HCT116 (cell line): Measurements from ENCODE around the gene PLEKHN1. TPM values are rescaled to one million over a fixed set of nuclear protein-coding genes. Genes with fewer than 3 reads are reported as not detected.

Experiments
- ATAC-seq: fragments of 200-7000 bp; cut with Tn5 transposase; 2 replicates; pipeline ENCODE4 v1.9.1; 2020; ENCODE audit warnings: mild to moderate bottlenecking, moderate library complexity
- BruUV-seq: library from RNA; stranded (reverse); fragments of 400-500 nt; replicated peaks from 2 replicates; lab custom pipeline; 2021; lab: Mats Ljungman, UMichigan
- CTCF ChIA-PET: fragments of 300-600 bp; sonication (Branson Sonifier 250); formaldehyde crosslinking; loops from one replicate; lab custom pipeline; 2021; ENCODE audit warnings: antibody characterized with exemption; lab: Charles Lee
- POLR2A ChIA-PET: fragments of 300-600, 350-600 bp; sonication (Branson Sonifier 250); formaldehyde crosslinking; loops from one replicate; lab custom pipeline; 2021; ENCODE audit warnings: antibody characterized with exemption; lab: Charles Lee
- RAD21 ChIA-PET, 2 experiments: fragments of 300-600 bp; sonication (Branson Sonifier 250); formaldehyde crosslinking; loops; one replicate each; lab custom pipeline; 2023; ENCODE audit warnings: low total read pairs in 2 of 2; ENCODE audit not compliant: uncharacterized antibody in 2 of 2, unreplicated experiment in 2 of 2, low non-redundant PET in 1 of 2; lab: Charles Lee
- DNase-seq: peaks from one replicate; pipeline ENCODE4 v3.0.0-alpha.2; 2010; ENCODE audit warnings: low read depth, low spot score
- H2AFZ ChIP-seq: fragments of 200-600 bp; shearing (Covaris generic), sonication (generic); 2 replicates; pipeline ENCODE4 v1.6.1; 2017; ENCODE audit warnings: low read depth, mixed run types, mixed read lengths, antibody characterized with exemption, low read length; ENCODE audit not compliant: poor library complexity, severe bottlenecking
- H3K27ac ChIP-seq: 2 replicates; pipeline ENCODE4 v1.5.1; 2012; ENCODE audit warnings: low read depth, low read length
- H3K27me3 ChIP-seq: fragments of 200-600 bp; sonication (generic); 2 replicates; pipeline ENCODE4 v1.6.1; 2016; ENCODE audit warnings: mixed run types, low read length, mixed read lengths; ENCODE audit not compliant: insufficient read depth
- H3K36me3 ChIP-seq, 2 experiments: fragments of 200-500 bp in 1 of 2; fragments of 200-600 bp in 1 of 2; sonication (Bioruptor generic) in 1 of 2; sonication (generic) in 1 of 2; 2 replicates each; pipeline versions ENCODE4 v1.5.1 to v1.6.1; 2014 to 2016; ENCODE audit warnings: low read length in 2 of 2, inconsistent platforms in 1 of 2, mixed read lengths in 1 of 2, mixed run types in 1 of 2; ENCODE audit not compliant: insufficient read depth in 2 of 2, control insufficient read depth in 1 of 2
- H3K4me1 ChIP-seq, 2 experiments: fragments of 200-600 bp in 1 of 2; sonication (generic) in 1 of 2; 2 replicates each; pipeline versions ENCODE4 v1.5.1 to v1.6.1; 2012 to 2017; ENCODE audit warnings: low read length in 2 of 2, inconsistent platforms in 1 of 2, mild to moderate bottlenecking in 1 of 2, mixed read lengths in 1 of 2, mixed run types in 1 of 2, moderate library complexity in 1 of 2; ENCODE audit not compliant: insufficient read depth in 2 of 2, control insufficient read depth in 1 of 2
- H3K4me2 ChIP-seq: fragments of 200-600 bp; sonication (generic); 2 replicates; pipeline ENCODE4 v1.6.1; 2017; ENCODE audit warnings: mixed run types, low read length, mixed read lengths
- H3K4me3 ChIP-seq, 2 experiments: fragments of 200-600 bp in 1 of 2; sonication (generic) in 1 of 2; replicated peaks in 1 of 2; 2 replicates each; pipeline ENCODE4 v1.5.1; 2011 to 2016; ENCODE audit warnings: low read length in 2 of 2, control low read depth in 1 of 2, low read depth in 1 of 2, mild to moderate bottlenecking in 1 of 2, mixed read lengths in 1 of 2, mixed run types in 1 of 2
- H3K79me2 ChIP-seq: fragments of 200-600 bp; sonication (generic); 2 replicates; pipeline ENCODE4 v1.6.1; 2017; ENCODE audit warnings: mild to moderate bottlenecking, mixed run types, low read length, moderate library complexity, mixed read lengths; ENCODE audit not compliant: insufficient read depth
- H3K9ac ChIP-seq: fragments of 200-600 bp; sonication (generic); 2 replicates; pipeline ENCODE4 v1.6.1; 2016; ENCODE audit warnings: low read length, mixed read lengths
- H3K9me2 ChIP-seq: fragments of 200-600 bp; sonication (generic), shearing (Covaris generic); 2 replicates; pipeline ENCODE4 v1.6.1; 2017; ENCODE audit warnings: mixed run types, mild to moderate bottlenecking, moderate library complexity; ENCODE audit not compliant: insufficient read depth
- H3K9me3 ChIP-seq, 2 experiments: fragments of 200-500 bp in 1 of 2; fragments of 200-600 bp in 1 of 2; sonication (Bioruptor generic) in 1 of 2; sonication (generic) in 1 of 2; 2 replicates each; pipeline ENCODE4 v1.6.1; 2014 to 2017; ENCODE audit warnings: low read length in 2 of 2, mixed read lengths in 2 of 2, inconsistent platforms in 1 of 2, low read depth in 1 of 2, mild to moderate bottlenecking in 1 of 2, mixed run types in 1 of 2, moderate library complexity in 1 of 2; ENCODE audit not compliant: control insufficient read depth in 1 of 2, insufficient read depth in 1 of 2
- H4K20me1 ChIP-seq: fragments of 200-600 bp; sonication (generic), shearing (Covaris generic); 2 replicates; pipeline ENCODE4 v1.6.1; 2017; ENCODE audit warnings: mixed run types, mild to moderate bottlenecking, moderate library complexity; ENCODE audit not compliant: insufficient read depth
- CBX3 ChIP-seq: IDR thresholded peaks from 2 replicates; pipeline ENCODE4 v1.6.1; 2012; ENCODE audit warnings: low read depth
- CEBPB ChIP-seq: IDR thresholded peaks from 2 replicates; pipeline ENCODE4 v1.6.1; 2012; ENCODE audit warnings: low read depth
- EGR1 ChIP-seq: IDR thresholded peaks from 2 replicates; pipeline ENCODE4 v1.6.1; 2012; ENCODE audit warnings: low read depth
- ELF1 ChIP-seq: IDR thresholded peaks from 2 replicates; pipeline ENCODE4 v1.6.1; 2012; ENCODE audit warnings: low read depth, borderline replicate concordance
- EZH2 ChIP-seq: fragments of 200-600 bp; sonication (generic); IDR thresholded peaks from 2 replicates; pipeline ENCODE4 v1.6.1; 2017; ENCODE audit warnings: antibody characterized with exemption, mixed run types
- EZH2phosphoT487 ChIP-seq: fragments of 200-600 bp; IDR thresholded peaks from 2 replicates; pipeline ENCODE4 v1.6.1; 2018; ENCODE audit warnings: antibody characterized with exemption, borderline replicate concordance
- JUND ChIP-seq: IDR thresholded peaks from 2 replicates; pipeline ENCODE4 v1.6.1; 2012
- POLR2A ChIP-seq: IDR thresholded peaks from 2 replicates; pipeline ENCODE4 v1.7.0; 2011; ENCODE audit warnings: borderline replicate concordance; ENCODE audit not compliant: insufficient read depth, insufficient read length; ENCODE audit errors: extremely low read depth
- RAD21 ChIP-seq: IDR thresholded peaks from 2 replicates; pipeline ENCODE4 v1.6.1; 2012; ENCODE audit warnings: low read depth, mild to moderate bottlenecking
- SIN3A ChIP-seq: IDR thresholded peaks from 2 replicates; pipeline ENCODE4 v1.6.1; 2012; ENCODE audit warnings: low read depth
- SP1 ChIP-seq: IDR thresholded peaks from 2 replicates; pipeline ENCODE4 v1.6.1; 2012; ENCODE audit warnings: low read depth
- SRF ChIP-seq: IDR thresholded peaks from 2 replicates; pipeline ENCODE4 v1.6.1; 2012; ENCODE audit warnings: low read depth
- YY1 ChIP-seq: IDR thresholded peaks from 2 replicates; pipeline ENCODE4 v1.6.1; 2011; ENCODE audit warnings: low read length, low read depth, moderate library complexity, mild to moderate bottlenecking; ENCODE audit not compliant: insufficient replicate concordance; ENCODE audit errors: extremely low read depth
- ZFX ChIP-seq: fragments of 450-650 bp; IDR thresholded peaks from 2 replicates; pipeline ENCODE4 v1.6.1; 2017
- intact Hi-C: fragments of 100-400 bp; cut with micrococcal nuclease; formaldehyde crosslinking; loops from 2 replicates; pipeline ENCODE4 v1.10.0; 2022
- total RNA-seq: library from RNA; stranded (reverse); gene quantifications from one replicate; pipeline ENCODE4 v1.2.1, GENCODE V29; 2021; ENCODE audit not compliant: unreplicated experiment
- TF ChIP-seq, protein P1 (sequence below): IDR thresholded peaks from 2 replicates; pipeline ENCODE4 v1.6.1; 2012
- TF ChIP-seq, protein P2 (sequence below): IDR thresholded peaks from 2 replicates; pipeline ENCODE4 v1.6.1; 2011; ENCODE audit warnings: mild to moderate bottlenecking, low read length, moderate library complexity; ENCODE audit not compliant: insufficient replicate concordance; ENCODE audit errors: extremely low read depth
- TF ChIP-seq, protein P3 (sequence below): IDR thresholded peaks from 2 replicates; pipeline ENCODE4 v1.6.1; 2012
- TF ChIP-seq, protein P4 (sequence below), 3 experiments: fragments of 200-600 bp in 1 of 3; sonication (generic) in 1 of 3; IDR thresholded peaks in 2 of 3; conservative IDR thresholded peaks in 1 of 3; 2 replicates each; pipeline ENCODE4 v1.5.1; 2012 to 2017; ENCODE audit warnings: low read depth in 2 of 3, low read length in 2 of 3, antibody characterized with exemption in 1 of 3, borderline replicate concordance in 1 of 3, control low read depth in 1 of 3, mild to moderate bottlenecking in 1 of 3, mixed read lengths in 1 of 3, mixed run types in 1 of 3, moderate library complexity in 1 of 3; ENCODE audit not compliant: insufficient read depth in 1 of 3

The PLEKHN1 gene
- total RNA-seq, 1 experiment from 2014 or later: 11.6 TPM

DNA sequence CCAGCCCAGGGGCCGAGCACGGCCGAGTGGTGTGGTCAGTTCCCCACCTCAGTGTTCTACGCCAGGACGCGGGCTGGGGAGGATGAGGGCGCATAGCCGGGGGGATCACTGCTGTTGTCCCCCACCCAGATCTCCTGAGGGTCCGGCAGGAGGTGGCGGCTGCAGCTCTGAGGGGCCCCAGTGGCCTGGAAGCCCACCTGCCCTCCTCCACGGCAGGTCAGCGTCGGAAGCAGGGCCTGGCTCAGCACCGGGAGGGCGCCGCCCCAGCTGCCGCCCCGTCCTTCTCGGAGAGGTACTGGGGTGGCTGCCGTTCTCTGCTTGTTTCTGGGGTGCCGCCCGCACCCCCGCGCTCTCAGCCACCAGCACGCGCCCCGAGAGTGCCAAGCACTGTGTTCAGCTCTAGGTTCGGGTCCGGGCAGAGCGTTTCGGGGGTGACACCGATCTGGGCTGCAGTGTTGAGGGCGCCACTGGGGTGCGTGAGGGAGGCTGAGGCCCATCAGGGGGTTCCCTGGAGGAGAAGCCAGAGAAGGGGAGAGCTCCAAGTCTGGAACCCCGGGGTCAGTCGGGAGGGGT is 25.2 kb upstream of the PLEKHN1 start (continued):
- TF ChIP-seq EZH2phosphoT487 (no peak), EZH2 (no peak), ELF1 (no peak), EGR1 (no peak), POLR2A (no peak), CBX3 (no peak), JUND (no peak), RAD21 (no peak)
- TF ChIP-seq, protein P1, sequence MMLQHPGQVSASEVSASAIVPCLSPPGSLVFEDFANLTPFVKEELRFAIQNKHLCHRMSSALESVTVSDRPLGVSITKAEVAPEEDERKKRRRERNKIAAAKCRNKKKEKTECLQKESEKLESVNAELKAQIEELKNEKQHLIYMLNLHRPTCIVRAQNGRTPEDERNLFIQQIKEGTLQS: no peak
- TF ChIP-seq, protein P2, sequence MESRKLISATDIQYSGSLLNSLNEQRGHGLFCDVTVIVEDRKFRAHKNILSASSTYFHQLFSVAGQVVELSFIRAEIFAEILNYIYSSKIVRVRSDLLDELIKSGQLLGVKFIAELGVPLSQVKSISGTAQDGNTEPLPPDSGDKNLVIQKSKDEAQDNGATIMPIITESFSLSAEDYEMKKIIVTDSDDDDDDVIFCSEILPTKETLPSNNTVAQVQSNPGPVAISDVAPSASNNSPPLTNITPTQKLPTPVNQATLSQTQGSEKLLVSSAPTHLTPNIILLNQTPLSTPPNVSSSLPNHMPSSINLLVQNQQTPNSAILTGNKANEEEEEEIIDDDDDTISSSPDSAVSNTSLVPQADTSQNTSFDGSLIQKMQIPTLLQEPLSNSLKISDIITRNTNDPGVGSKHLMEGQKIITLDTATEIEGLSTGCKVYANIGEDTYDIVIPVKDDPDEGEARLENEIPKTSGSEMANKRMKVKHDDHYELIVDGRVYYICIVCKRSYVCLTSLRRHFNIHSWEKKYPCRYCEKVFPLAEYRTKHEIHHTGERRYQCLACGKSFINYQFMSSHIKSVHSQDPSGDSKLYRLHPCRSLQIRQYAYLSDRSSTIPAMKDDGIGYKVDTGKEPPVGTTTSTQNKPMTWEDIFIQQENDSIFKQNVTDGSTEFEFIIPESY: no peak

DNA sequence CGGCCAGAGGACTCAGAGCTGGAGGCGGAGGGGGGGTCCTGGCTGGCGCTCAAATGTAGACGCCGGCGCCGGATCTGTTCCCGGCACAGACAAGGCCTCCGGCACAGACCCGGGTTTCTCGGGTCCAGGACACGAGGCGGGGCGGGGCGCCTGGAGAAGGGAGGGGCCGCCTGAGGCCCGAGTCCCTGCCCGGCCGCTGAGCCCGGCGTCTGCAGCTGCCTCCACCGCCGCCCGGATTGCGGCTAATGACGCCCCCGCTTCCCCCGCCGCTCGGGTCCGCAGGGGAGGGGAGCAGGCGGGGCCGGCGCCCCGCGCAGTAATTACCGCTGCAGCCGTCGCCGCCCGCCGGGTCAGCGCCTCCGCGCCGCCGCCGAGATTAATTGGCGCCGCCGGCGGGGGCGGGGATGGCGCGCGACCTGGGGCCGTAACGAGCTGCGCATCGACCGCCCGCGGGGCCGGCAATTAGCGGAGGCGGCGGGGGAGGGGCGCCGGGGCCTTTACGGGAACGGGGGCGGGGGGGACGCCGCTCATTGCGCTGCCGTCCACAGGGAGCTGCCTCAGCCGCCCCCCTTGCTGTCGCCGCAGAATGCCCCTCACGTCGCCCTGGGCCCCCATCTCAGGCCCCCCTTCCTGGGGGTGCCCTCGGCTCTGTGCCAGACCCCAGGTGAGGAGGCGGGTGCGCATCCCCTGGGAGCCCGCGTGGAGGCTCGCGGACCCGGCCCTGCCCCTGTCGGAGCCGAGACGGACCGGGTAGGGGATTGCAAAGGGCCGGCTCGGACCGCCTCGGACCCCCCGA is 24.5 kb upstream of the PLEKHN1 start:
- CTCF ChIA-PET: no interaction called here
- H2AFZ ChIP-seq: peak overlapping the region; percentile 51
- no TSS peak for BruUV-seq
- TF ChIP-seq SIN3A (no peak), YY1 (no peak), SRF (no peak), CEBPB (no peak), ZFX (no peak), EZH2 (no peak), POLR2A (no peak), JUND (no peak), SP1 (no peak), ELF1 (no peak)
- TF ChIP-seq, protein P3, sequence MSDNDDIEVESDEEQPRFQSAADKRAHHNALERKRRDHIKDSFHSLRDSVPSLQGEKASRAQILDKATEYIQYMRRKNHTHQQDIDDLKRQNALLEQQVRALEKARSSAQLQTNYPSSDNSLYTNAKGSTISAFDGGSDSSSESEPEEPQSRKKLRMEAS: 0 out of 2 replicates have a peak, but pooled peaks have one; percentile 10
- TF ChIP-seq, protein P4, sequence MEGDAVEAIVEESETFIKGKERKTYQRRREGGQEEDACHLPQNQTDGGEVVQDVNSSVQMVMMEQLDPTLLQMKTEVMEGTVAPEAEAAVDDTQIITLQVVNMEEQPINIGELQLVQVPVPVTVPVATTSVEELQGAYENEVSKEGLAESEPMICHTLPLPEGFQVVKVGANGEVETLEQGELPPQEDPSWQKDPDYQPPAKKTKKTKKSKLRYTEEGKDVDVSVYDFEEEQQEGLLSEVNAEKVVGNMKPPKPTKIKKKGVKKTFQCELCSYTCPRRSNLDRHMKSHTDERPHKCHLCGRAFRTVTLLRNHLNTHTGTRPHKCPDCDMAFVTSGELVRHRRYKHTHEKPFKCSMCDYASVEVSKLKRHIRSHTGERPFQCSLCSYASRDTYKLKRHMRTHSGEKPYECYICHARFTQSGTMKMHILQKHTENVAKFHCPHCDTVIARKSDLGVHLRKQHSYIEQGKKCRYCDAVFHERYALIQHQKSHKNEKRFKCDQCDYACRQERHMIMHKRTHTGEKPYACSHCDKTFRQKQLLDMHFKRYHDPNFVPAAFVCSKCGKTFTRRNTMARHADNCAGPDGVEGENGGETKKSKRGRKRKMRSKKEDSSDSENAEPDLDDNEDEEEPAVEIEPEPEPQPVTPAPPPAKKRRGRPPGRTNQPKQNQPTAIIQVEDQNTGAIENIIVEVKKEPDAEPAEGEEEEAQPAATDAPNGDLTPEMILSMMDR (IDR thresholded peaks at IDR 0.05 in 2 of 3, conservative IDR thresholded peaks at IDR 0.05 in 1 of 3; ENCODE audit: borderline replicate concordance in 1 of 3, insufficient read depth in 1 of 3, low read depth in 2 of 3, low read length in 2 of 3): no peak

More for the DNA sequence above, 24.5 kb upstream of the PLEKHN1 start:
- peak; percentile 60 for ATAC-seq
- peaks cover 49 to 62% of the 10 kb centered on the region in 2 experiments for H3K4me1 ChIP-seq
- no peak for DNase-seq
- RAD21 ChIA-PET: no interaction called here
- peaks cover 10% of the 10 kb centered on the region; the same call in 1 of the 2 replicates for H3K27me3 ChIP-seq
- peaks cover 0 to 13% of the 10 kb centered on the region in 2 experiments; a peak in 3 of 4 replicates for H3K36me3 ChIP-seq
- H3K79me2 ChIP-seq: no peaks in the 10 kb centered on the region
- POLR2A ChIA-PET: interaction anchor here (1.0 kb wide), 1 partner anchor 18 kb away, joined by 3 read pairs; the partner anchor contains the start of gene NOC2L
- H4K20me1 ChIP-seq: no peaks in the 10 kb centered on the region
- H3K4me3 ChIP-seq: peak overlapping the region; percentile 38 to 50
- H3K9ac ChIP-seq: peak overlapping the region; percentile 44
- H3K4me2 ChIP-seq: peak overlapping the region; percentile 73
- intact Hi-C loops: loop anchor here (2.0 kb wide), 2 partner anchors 17 to 35 kb away; no protein-coding TSS in a partner anchor
- H3K9me2 ChIP-seq: no peaks in the 10 kb centered on the region
- H3K27ac ChIP-seq: peak overlapping the region; percentile 58; the same call in 1 of the 2 replicates
- H3K9me3 ChIP-seq: no peaks in the 10 kb centered on the region
